Kidney (tissue), 14 donors: ENCODE measurements around the gene PNO1. TPM values are rescaled to one million over a fixed set of nuclear protein-coding genes. Genes with fewer than 3 reads are reported as not detected.

Experiments used
- DNase-seq, 5 donors: peaks; one replicate each; pipeline ENCODE4 v3.0.0-alpha.2; 2013 to 2020
- FAIRE-seq: peaks from 2 replicates; lab custom pipeline; 2012; peaks lifted over from hg19 to GRCh38; lab: Jason Lieb, UNC
- H3K27ac ChIP-seq, 2 donors: one replicate each; pipeline ENCODE4 v1.7.0; 2013; ENCODE audit warnings: low read depth in 2 of 2, low read length in 2 of 2, inconsistent platforms in 1 of 2
- H3K27me3 ChIP-seq: one replicate; pipeline ENCODE4 v1.7.1; 2013; ENCODE audit warnings: low read length, inconsistent platforms; ENCODE audit not compliant: control insufficient read depth, insufficient read depth
- H3K36me3 ChIP-seq, 3 donors: one replicate each; pipeline versions ENCODE4 v1.7.0 to v1.7.1; 2013; ENCODE audit warnings: low read length in 3 of 3, control low read depth in 1 of 3, inconsistent platforms in 1 of 3; ENCODE audit not compliant: insufficient read depth in 3 of 3, control insufficient read depth in 2 of 3
- H3K4me1 ChIP-seq, 3 donors: one replicate each; pipeline versions ENCODE4 v1.7.0 to v1.7.1; 2013; ENCODE audit warnings: low read length in 3 of 3, inconsistent platforms in 1 of 3, low read depth in 1 of 3; ENCODE audit not compliant: control insufficient read depth in 2 of 3, insufficient read depth in 2 of 3
- H3K4me3 ChIP-seq, 3 donors: one replicate each; pipeline versions ENCODE4 v1.7.0 to v1.8.1; 2013; ENCODE audit warnings: low read length in 3 of 3, control low read depth in 1 of 3, inconsistent platforms in 1 of 3
- H3K9ac ChIP-seq, 3 donors: one replicate each; pipeline versions ENCODE4 v1.7.0 to v1.7.1; 2013; ENCODE audit warnings: low read length in 3 of 3, control low read depth in 1 of 3, inconsistent platforms in 1 of 3
- H3K9me3 ChIP-seq, 3 donors: one replicate each; pipeline versions ENCODE4 v1.7.0 to v1.7.1; 2013; ENCODE audit warnings: low read length in 3 of 3, control low read depth in 1 of 3, inconsistent platforms in 1 of 3; ENCODE audit not compliant: control insufficient read depth in 2 of 3, insufficient read depth in 1 of 3
- intact Hi-C: fragments of 100-400 bp; cut with DNase I; formaldehyde crosslinking; loops from one replicate; pipeline ENCODE4 v1.11.1; 2022
- polyA plus RNA-seq: library from polyadenylated mRNA; stranded (reverse); fragments of 350-450 nt; fragmentation: Illumina TruSeq; extraction: RNeasy Lipid Tissue Mini Kit (QIAGEN cat#74804); gene quantifications from one replicate; pipeline ENCODE4 v1.2.3, GENCODE V29; 2014; ENCODE audit warnings: low read depth, low replicate concordance; ENCODE audit not compliant: insufficient read depth
- total RNA-seq: library from RNA; stranded (reverse); fragmentation: NEBNext Ultra II Directional; extraction: Animal tissue kit (Norgen Biotek cat#: 25700); gene quantifications from one replicate; pipeline ENCODE4 v1.2.1, GENCODE V29; 2021
- TF ChIP-seq, protein P1 (sequence below): IDR thresholded peaks from 3 replicates; pipeline ENCODE4 v1.5.1; 2012; ENCODE audit warnings: mild to moderate bottlenecking, moderate library complexity, borderline replicate concordance; ENCODE audit not compliant: insufficient read depth; ENCODE audit errors: extremely low read depth
- donor health status: control.
- donor health status: control.
- donor health status: control.
- donor health status: control.
- donor health status: control.
- donor health status: DM: yes; HTN: yes; CAD: no.
- donor health status: Normal renal cell carcinoma (clear cell type).

The PNO1 gene
- total and polyA plus RNA-seq, 2 donors from 2014 or later = 11.3 to 13.4 TPM

DNA sequence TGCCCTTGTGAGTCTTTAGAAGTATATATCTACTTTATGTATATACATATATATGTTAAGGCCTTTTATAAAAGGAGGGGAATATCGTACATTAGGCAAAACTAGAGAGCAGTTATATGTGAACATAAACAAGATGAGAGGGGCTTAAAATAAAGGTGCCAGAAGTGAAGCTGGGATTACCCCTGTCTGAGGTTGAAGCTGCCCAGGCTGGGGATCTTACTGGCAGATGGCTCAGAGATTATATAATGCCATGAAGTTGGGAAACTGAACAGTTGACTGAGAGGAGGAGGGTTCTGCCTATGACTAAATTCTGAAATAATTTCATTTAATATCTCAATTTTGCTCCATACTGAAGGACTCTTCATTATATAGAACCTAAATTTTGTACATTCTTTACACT is 6.0 kb downstream of the PNO1 start:
- peaks cover 0 to 3% (median 0%) of the 10 kb centered on the region in 3 donors for H3K4me1 ChIP-seq
- H3K27ac ChIP-seq = no peak overlapping the region
- DNase-seq = no peak
- no peak overlapping the region for H3K4me3 ChIP-seq
- H3K36me3 ChIP-seq = peaks cover 2 to 16% (median 3%) of the 10 kb centered on the region in 3 donors
- no peak for FAIRE-seq
- no peaks in the 10 kb centered on the region for H3K9me3 ChIP-seq
- intact Hi-C loops = no loop called here
- TF ChIP-seq, protein P1, sequence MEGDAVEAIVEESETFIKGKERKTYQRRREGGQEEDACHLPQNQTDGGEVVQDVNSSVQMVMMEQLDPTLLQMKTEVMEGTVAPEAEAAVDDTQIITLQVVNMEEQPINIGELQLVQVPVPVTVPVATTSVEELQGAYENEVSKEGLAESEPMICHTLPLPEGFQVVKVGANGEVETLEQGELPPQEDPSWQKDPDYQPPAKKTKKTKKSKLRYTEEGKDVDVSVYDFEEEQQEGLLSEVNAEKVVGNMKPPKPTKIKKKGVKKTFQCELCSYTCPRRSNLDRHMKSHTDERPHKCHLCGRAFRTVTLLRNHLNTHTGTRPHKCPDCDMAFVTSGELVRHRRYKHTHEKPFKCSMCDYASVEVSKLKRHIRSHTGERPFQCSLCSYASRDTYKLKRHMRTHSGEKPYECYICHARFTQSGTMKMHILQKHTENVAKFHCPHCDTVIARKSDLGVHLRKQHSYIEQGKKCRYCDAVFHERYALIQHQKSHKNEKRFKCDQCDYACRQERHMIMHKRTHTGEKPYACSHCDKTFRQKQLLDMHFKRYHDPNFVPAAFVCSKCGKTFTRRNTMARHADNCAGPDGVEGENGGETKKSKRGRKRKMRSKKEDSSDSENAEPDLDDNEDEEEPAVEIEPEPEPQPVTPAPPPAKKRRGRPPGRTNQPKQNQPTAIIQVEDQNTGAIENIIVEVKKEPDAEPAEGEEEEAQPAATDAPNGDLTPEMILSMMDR = no peak
- H3K27me3 ChIP-seq = no peaks in the 10 kb centered on the region
- no peak overlapping the region for H3K9ac ChIP-seq

DNA sequence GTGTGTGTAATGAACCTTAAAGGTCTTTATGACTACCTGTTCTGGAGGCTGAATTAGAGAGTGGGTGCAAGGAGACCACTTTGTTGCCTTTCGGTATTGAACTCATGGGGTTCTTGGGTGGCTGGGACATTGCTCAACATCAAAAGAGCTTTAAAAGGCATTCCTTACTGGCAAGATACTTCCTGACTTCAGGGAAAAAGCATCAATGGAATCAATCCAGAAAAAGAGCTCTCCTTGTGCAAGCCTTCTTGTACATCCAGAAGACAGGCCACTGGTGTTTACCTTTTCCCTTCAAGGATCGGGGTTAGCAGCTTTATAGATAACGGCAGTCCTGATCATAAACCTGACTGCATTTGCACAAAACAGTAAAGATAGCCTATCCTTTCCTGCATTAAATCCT is 9.5 kb downstream of the PNO1 start:
- FAIRE-seq (no peak), DNase-seq (no peak)
- Histone ChIP-seq H3K4me1 (no peaks in the 10 kb centered on the region), H3K27ac (no peak overlapping the region), H3K4me3 (no peak overlapping the region), H3K9me3 (no peaks in the 10 kb centered on the region), H3K9ac (no peak overlapping the region), H3K36me3 (peaks cover 0 to 12% (median 3%) of the 10 kb centered on the region in 3 donors), H3K27me3 (no peaks in the 10 kb centered on the region)
- TF ChIP-seq, protein P1 = no peak
- intact Hi-C loops = no loop called here

DNA sequence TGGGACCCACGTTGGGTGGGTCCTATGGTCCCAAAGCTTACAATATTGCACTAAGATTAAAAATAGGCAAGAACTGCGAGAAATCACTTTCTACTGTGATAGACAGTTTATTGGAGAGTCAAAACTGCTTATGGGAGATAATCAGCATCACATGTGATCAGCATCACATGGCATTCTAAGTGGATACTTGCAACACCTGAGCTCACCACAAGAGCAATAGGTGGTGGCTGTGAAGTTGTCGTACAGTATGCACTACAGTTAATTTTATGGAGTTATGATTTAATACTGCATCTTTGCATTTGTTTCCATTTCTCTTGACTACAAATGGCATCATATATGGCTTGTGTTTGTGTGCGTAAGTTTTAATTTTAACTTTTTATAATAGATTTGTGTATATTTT is 11.6 kb downstream of the PNO1 start:
- Histone ChIP-seq H3K27ac (no peak overlapping the region), H3K27me3 (no peaks in the 10 kb centered on the region), H3K4me1 (no peaks in the 10 kb centered on the region), H3K4me3 (no peak overlapping the region), H3K9me3 (no peaks in the 10 kb centered on the region), H3K36me3 (peaks cover 0 to 4% (median 3%) of the 10 kb centered on the region in 3 donors), H3K9ac (no peak overlapping the region)
- intact Hi-C loops = no loop called here
- TF ChIP-seq, protein P1 = no peak
- DNase-seq (no peak), FAIRE-seq (no peak)

DNA sequence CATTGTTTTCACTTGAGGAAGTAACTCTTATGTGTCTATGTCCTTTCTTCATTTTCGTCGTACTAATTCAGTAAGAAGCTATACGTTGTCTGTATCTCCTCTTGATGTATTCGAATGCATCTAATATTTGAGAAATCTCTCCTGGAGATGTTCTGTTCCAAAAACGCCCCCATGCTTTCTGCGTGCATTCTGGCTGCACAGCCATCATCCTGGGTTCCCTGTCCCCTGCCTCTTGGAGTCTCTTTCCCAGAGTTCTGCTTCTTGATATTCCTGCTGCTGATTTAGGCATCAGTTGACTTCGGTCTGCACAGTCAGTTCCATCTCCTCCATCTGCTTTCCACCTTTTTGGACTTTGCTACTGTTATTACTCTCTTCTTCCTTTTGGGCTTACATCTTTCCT is 13.5 kb downstream of the PNO1 start:
- H3K4me1 ChIP-seq = no peaks in the 10 kb centered on the region
- H3K4me3 ChIP-seq = no peak overlapping the region
- no peak overlapping the region for H3K9ac ChIP-seq
- H3K36me3 ChIP-seq = peaks cover 0 to 4% (median 3%) of the 10 kb centered on the region in 3 donors
- H3K27me3 ChIP-seq = no peaks in the 10 kb centered on the region
- FAIRE-seq (no peak), DNase-seq (no peak)
- no peaks in the 10 kb centered on the region for H3K9me3 ChIP-seq
- no peak overlapping the region for H3K27ac ChIP-seq
- TF ChIP-seq, protein P1 = no peak
- intact Hi-C loops = no loop called here
